H9 (cell line): Measurements from ENCODE around the gene FGFR3. TPM values are rescaled to one million over a fixed set of nuclear protein-coding genes. Genes with fewer than 3 reads are reported as not detected.
A peak's percentile ranks its signal among the peaks of the same experiment; 100 is the strongest.

Source experiments
- DNase-seq: peaks from one replicate; pipeline ENCODE4 v3.0.0-alpha.2; 2017
- H2AFZ ChIP-seq: one replicate; pipeline ENCODE4 v1.6.1; 2013; ENCODE audit warnings: mild to moderate bottlenecking, low read length, control low read depth, moderate library complexity
- H2AK5ac ChIP-seq: 2 replicates; pipeline ENCODE4 v1.6.1; 2013; ENCODE audit warnings: low read length, control low read depth, mixed read lengths; ENCODE audit not compliant: insufficient read length
- H2BK120ac ChIP-seq: one replicate; pipeline ENCODE4 v1.6.1; 2013; ENCODE audit warnings: low read depth, mild to moderate bottlenecking, low read length, control low read depth, inconsistent platforms; ENCODE audit not compliant: poor library complexity, severe bottlenecking
- H2BK12ac ChIP-seq: 2 replicates; pipeline ENCODE4 v1.6.1; 2013; ENCODE audit warnings: low read length, control low read depth, mixed read lengths, low read depth; ENCODE audit not compliant: insufficient read length
- H2BK15ac ChIP-seq: 2 replicates; pipeline ENCODE4 v1.6.1; 2013; ENCODE audit warnings: low read depth, low read length, control low read depth
- H2BK20ac ChIP-seq: one replicate; pipeline ENCODE4 v1.6.1; 2013; ENCODE audit warnings: low read depth, mild to moderate bottlenecking, low read length, control low read depth, inconsistent platforms; ENCODE audit not compliant: poor library complexity, severe bottlenecking
- H2BK5ac ChIP-seq: 2 replicates; pipeline ENCODE4 v1.6.1; 2013; ENCODE audit warnings: low read length, control low read depth, mixed read lengths; ENCODE audit not compliant: insufficient read length
- H3K14ac ChIP-seq: 2 replicates; pipeline ENCODE4 v1.6.1; 2013; ENCODE audit warnings: low read length, control low read depth; ENCODE audit not compliant: insufficient read depth
- H3K18ac ChIP-seq: 2 replicates; pipeline ENCODE4 v1.6.1; 2013; ENCODE audit warnings: low read depth, mild to moderate bottlenecking, mixed read lengths, low read length, control low read depth; ENCODE audit not compliant: insufficient read length
- H3K23ac ChIP-seq: 2 replicates; pipeline ENCODE4 v1.6.1; 2013; ENCODE audit warnings: low read length, control low read depth, mixed read lengths, low read depth; ENCODE audit not compliant: insufficient read length
- H3K23me2 ChIP-seq: 2 replicates; pipeline ENCODE4 v1.6.1; 2013; ENCODE audit warnings: low read depth, mild to moderate bottlenecking, mixed read lengths, low read length, control low read depth; ENCODE audit not compliant: insufficient read length, poor library complexity, severe bottlenecking
- H3K27ac ChIP-seq: 2 replicates; pipeline ENCODE4 v1.5.1; 2013; ENCODE audit warnings: low read length, control low read depth, mixed read lengths, low read depth; ENCODE audit not compliant: insufficient read length
- H3K27me3 ChIP-seq: 2 replicates; pipeline ENCODE4 v1.6.1; 2013; ENCODE audit warnings: low read length, control low read depth, inconsistent platforms; ENCODE audit not compliant: insufficient read depth
- H3K4ac ChIP-seq: 2 replicates; pipeline ENCODE4 v1.6.1; 2013; ENCODE audit warnings: low read depth, mild to moderate bottlenecking, control low read depth, inconsistent platforms, low read length, moderate library complexity
- H3K4me1 ChIP-seq: 2 replicates; pipeline ENCODE4 v1.6.1; 2013; ENCODE audit warnings: low read length, control low read depth, inconsistent platforms; ENCODE audit not compliant: insufficient read depth
- H3K4me2 ChIP-seq: 2 replicates; pipeline ENCODE4 v1.6.1; 2013; ENCODE audit warnings: low read length, control low read depth, mixed read lengths; ENCODE audit not compliant: insufficient read length, insufficient read depth
- H3K56ac ChIP-seq: 2 replicates; pipeline ENCODE4 v1.6.1; 2013; ENCODE audit warnings: low read depth, mild to moderate bottlenecking, mixed read lengths, low read length, control low read depth; ENCODE audit not compliant: insufficient read length
- H3K79me1 ChIP-seq: 2 replicates; pipeline ENCODE4 v1.6.1; 2013; ENCODE audit warnings: low read depth, mild to moderate bottlenecking, moderate library complexity, low read length, control low read depth, inconsistent platforms; ENCODE audit not compliant: insufficient read depth, poor library complexity, severe bottlenecking
- H3K79me2 ChIP-seq: 2 replicates; pipeline ENCODE4 v1.6.1; 2013; ENCODE audit warnings: low read length, control low read depth, inconsistent platforms; ENCODE audit not compliant: insufficient read depth
- H3K9ac ChIP-seq: 2 replicates; pipeline ENCODE4 v1.6.1; 2013; ENCODE audit warnings: low read length, control low read depth, mixed read lengths; ENCODE audit not compliant: insufficient read length; ENCODE audit errors: extremely low read depth
- H3K9me3 ChIP-seq: one replicate; pipeline ENCODE4 v1.6.1; 2013; ENCODE audit warnings: low read depth, low read length, inconsistent platforms; ENCODE audit not compliant: control insufficient read depth
- H3T11ph ChIP-seq: one replicate; pipeline ENCODE4 v1.6.1; 2013; ENCODE audit warnings: mild to moderate bottlenecking, low read length, control low read depth, inconsistent platforms
- H4K20me1 ChIP-seq: one replicate; pipeline ENCODE4 v1.6.1; 2013; ENCODE audit not compliant: control insufficient read depth, insufficient read length, insufficient read depth
- H4K5ac ChIP-seq: 2 replicates; pipeline ENCODE4 v1.6.1; 2013; ENCODE audit warnings: low read depth, mild to moderate bottlenecking, mixed read lengths, low read length, control low read depth; ENCODE audit not compliant: insufficient read length
- H4K8ac ChIP-seq: replicated peaks from 2 replicates; pipeline ENCODE4 v1.6.1; 2013; ENCODE audit warnings: low read length, control low read depth, mixed read lengths, low read depth; ENCODE audit not compliant: insufficient read length
- H4K91ac ChIP-seq: 2 replicates; pipeline ENCODE4 v1.6.1; 2013; ENCODE audit warnings: low read depth, mild to moderate bottlenecking, moderate library complexity, mixed read lengths, low read length, control low read depth; ENCODE audit not compliant: insufficient read length
- H3K27ac Mint-ChIP-seq, 3 experiments: 2 replicates in 2 of 3; 3 replicates in 1 of 3; pipeline ENCODE4 v1.8.0; 2020 to 2021; ENCODE audit warnings: mixed read lengths in 3 of 3, mild to moderate bottlenecking in 1 of 3, moderate library complexity in 1 of 3
- H3K27me3 Mint-ChIP-seq: 2 replicates; pipeline ENCODE4 v1.8.0; 2021; ENCODE audit warnings: low read depth, mild to moderate bottlenecking, moderate library complexity, mixed read lengths
- H3K36me3 Mint-ChIP-seq, 3 experiments: 2 replicates in 2 of 3; 3 replicates in 1 of 3; pipeline ENCODE4 v1.8.0; 2020 to 2021; ENCODE audit warnings: low read depth in 3 of 3, mixed read lengths in 3 of 3; ENCODE audit not compliant: insufficient read depth in 1 of 3
- H3K4me1 Mint-ChIP-seq, 2 experiments: 2 replicates each; pipeline ENCODE4 v1.8.0; 2020; ENCODE audit warnings: mixed read lengths in 2 of 2
- H3K4me3 Mint-ChIP-seq, 2 experiments: 2 replicates in 1 of 2; 3 replicates in 1 of 2; pipeline ENCODE4 v1.8.0; 2020 to 2021; ENCODE audit warnings: mild to moderate bottlenecking in 2 of 2, mixed read lengths in 2 of 2, moderate library complexity in 1 of 2
- H3K9me3 Mint-ChIP-seq, 2 experiments: 2 replicates in 1 of 2; 3 replicates in 1 of 2; pipeline ENCODE4 v1.8.0; 2020; ENCODE audit warnings: mild to moderate bottlenecking in 2 of 2, mixed read lengths in 2 of 2, moderate library complexity in 1 of 2
- CTCF ChIP-seq: fragments of 200-600 bp; sonication (generic); conservative IDR thresholded peaks from 3 replicates; pipeline ENCODE4 v1.8.0; 2021; ENCODE audit warnings: antibody characterized with exemption, mild to moderate bottlenecking
- WGBS: extraction: QIAGEN DNeasy Blood & Tissue Kit; methylation state at CpG from one replicate; pipeline ENCODE4 v1.1.7; 2013; ENCODE audit warnings: missing lambda C conversion rate, low lambda C conversion rate, mixed read lengths; ENCODE audit not compliant: insufficient read length; ENCODE audit errors: extremely low coverage; 5-methylcytosine and 5-hydroxymethylcytosine counted together
- long read RNA-seq: library from polyadenylated mRNA; unstranded; transcript quantifications from one replicate; pipeline ENCODE4 v2.0.0, GENCODE V29; 2020
- total RNA-seq: library from RNA; stranded (reverse); gene quantifications from 2 replicates; pipeline ENCODE4 v1.2.1, GENCODE V29; 2021

The FGFR3 gene
- total RNA-seq, result 75.7 and 81.2 TPM in 2 replicates
- long read RNA-seq, partial matches to known transcripts, result 1 of 3 reads
- long read RNA-seq, other reads (novel, unspliced or antisense), result 2 of 3 reads

GRCh38 chr4:1792832-1793495, at the start of gene FGFR3:
Gene FGFR3 (plus strand): TSS chr4:1793293. CDS start chr4:1793935, 642 bp downstream.
- no peak within 1 kb of the TSS for H3K27ac ChIP-seq

More at GRCh38 chr4:1792832-1793495, at the start of gene FGFR3:
- Histone ChIP-seq H3K18ac (no peak within 1 kb of the TSS), H2BK12ac (no peak within 1 kb of the TSS), H3K79me2 (no peaks in the 10 kb centered on the region), H3K14ac (no peak within 1 kb of the TSS; the same call in 1 of the 2 replicates), H3K23ac (no peak within 1 kb of the TSS), H2BK20ac (no peak within 1 kb of the TSS), H2BK5ac (no peak within 1 kb of the TSS), H4K20me1 (no peaks in the 10 kb centered on the region), H3K4ac (no peak within 1 kb of the TSS), H2AK5ac (no peak within 1 kb of the TSS), H4K8ac (no peak within 1 kb of the TSS), H3K9me3 (no peaks in the 10 kb centered on the region), H2BK15ac (no peak within 1 kb of the TSS), H3K4me1 (no peaks in the 10 kb centered on the region), H3K9ac (no peak within 1 kb of the TSS), H2BK120ac (no peak within 1 kb of the TSS), H3K23me2 (peaks cover 7% of the 10 kb centered on the region), H3K56ac (no peak within 1 kb of the TSS), H3K79me1 (no peaks in the 10 kb centered on the region), H3T11ph (no peak within 1 kb of the TSS), H3K27me3 (peaks cover 2% of the 10 kb centered on the region; the same call in 1 of the 2 replicates), H4K5ac (no peak within 1 kb of the TSS), H4K91ac (no peak within 1 kb of the TSS), H2AFZ (no peak within 1 kb of the TSS), H3K4me2 (peak within 1 kb of the TSS; percentile 25)
- peaks cover 0 to 6% (median 5%) of the 10 kb centered on the region in 3 experiments; a peak in 1 of 7 replicates for H3K36me3 Mint-ChIP-seq
- TF ChIP-seq CTCF, result no peak
- H3K9me3 Mint-ChIP-seq, result no peaks in the 10 kb centered on the region
- peak within 1 kb of the TSS; percentile 64 to 77 for H3K4me3 Mint-ChIP-seq
- H3K27me3 Mint-ChIP-seq, result peaks cover 38% of the 10 kb centered on the region
- H3K4me1 Mint-ChIP-seq, result peaks cover 11 to 25% of the 10 kb centered on the region in 2 experiments
- peak; percentile 86 for DNase-seq
- H3K27ac Mint-ChIP-seq, result no peak within 1 kb of the TSS
- WGBS, result no CpG with 5 or more reads among the region's 95 CpGs
